Measurements from ENCODE around the gene ABLIM1. TPM values are rescaled to one million over a fixed set of nuclear protein-coding genes. Genes with fewer than 3 reads are reported as not detected.

The ABLIM1 gene
- total and polyA plus RNA-seq, 10 of the 15 experiments (the other 5 are each of a cell fraction or from before 2014, with no cell fraction given) = 14.2 to 50.5 (median 28.1) TPM

DNA sequence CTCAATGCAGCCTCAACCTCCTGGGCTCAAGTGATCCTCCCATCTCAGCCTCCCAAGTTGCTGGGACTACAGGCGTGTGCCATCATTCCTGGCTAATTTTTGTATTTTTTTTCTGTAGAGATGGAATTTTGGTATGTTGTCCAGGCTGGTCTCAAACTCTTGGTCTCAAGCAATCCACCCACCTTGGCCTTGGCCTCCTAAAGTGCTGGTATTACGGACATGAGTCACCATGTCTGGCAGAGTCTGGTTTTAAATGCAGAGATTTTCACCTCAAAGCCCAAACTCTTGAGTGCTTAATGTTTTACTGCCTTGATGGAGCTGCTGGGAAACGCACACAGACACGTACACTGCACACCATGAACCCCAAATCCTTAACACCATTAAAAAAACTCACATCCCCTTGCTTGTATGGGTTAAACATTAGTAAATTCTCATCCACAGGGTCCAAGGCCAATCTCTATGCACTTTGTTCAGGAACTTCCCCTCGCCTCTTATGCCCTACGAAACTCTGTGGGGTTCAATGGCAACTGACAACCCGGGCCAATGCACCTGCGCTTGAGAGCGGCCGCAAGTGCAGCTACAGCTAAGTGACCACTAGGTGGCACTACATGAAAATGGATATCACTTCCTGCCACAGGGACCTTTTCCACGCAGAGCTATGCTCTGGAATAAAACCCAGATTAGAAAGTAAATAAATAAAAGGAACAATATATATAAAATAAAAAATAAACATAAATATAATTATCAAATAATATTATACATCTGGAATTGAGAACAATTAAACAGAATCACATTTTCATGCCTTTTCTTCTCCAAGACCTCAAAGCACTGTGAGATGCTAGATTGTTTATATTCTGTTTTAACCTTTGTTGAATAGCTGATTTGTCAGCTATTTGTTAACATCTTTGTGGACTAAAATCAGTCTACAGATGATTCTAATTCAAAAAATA, 186.8 kb downstream of the ABLIM1 start:
- no peaks in the 10 kb centered on the region for H3K9me3 ChIP-seq (replicated peaks; ENCODE audit: control insufficient read depth, insufficient read depth, low read length)
- H3K36me3 ChIP-seq (ENCODE audit: control insufficient read depth in 2 of 2, insufficient read depth in 2 of 2, low read length in 1 of 2) = peaks cover 0 to 3% of the 10 kb centered on the region in 2 experiments; a peak in 1 of 4 replicates
- WGBS (ENCODE audit: insufficient coverage, insufficient replicate concordance, low lambda C conversion rate, missing lambda C conversion rate) = 28% methylated on average over 11 of the region's 11 CpGs
- no peaks in the 10 kb centered on the region for H3K27me3 ChIP-seq (replicated peaks in 1 of 2; ENCODE audit: control insufficient read depth in 2 of 2, insufficient read depth in 2 of 2, low read length in 1 of 2)
- no peaks in the 10 kb centered on the region for H4K20me1 ChIP-seq (ENCODE audit: control insufficient read depth, insufficient read depth)
- 0 out of 2 replicates have a peak, but pooled peaks cover 3% of the 10 kb centered on the region for H3K4me1 ChIP-seq (ENCODE audit: control insufficient read depth, insufficient read depth, low read length)
- SMC1A ChIA-PET (ENCODE audit: uncharacterized antibody, unreplicated experiment) = interaction anchor here (0.6 to 5.4 kb wide), 33 partner anchors 9 to 659 kb away, joined by 3 to 54 read pairs (median 5); no protein-coding TSS in a partner anchor
- no peak overlapping the region for H2AFZ ChIP-seq (ENCODE audit: control insufficient read depth, low read depth, low read length)
- H3K4me3 ChIP-seq = no peak overlapping the region
- POLR2A ChIA-PET = interaction anchor here (0.6 kb wide), 1 partner anchor 99 kb away, joined by 7 read pairs; no protein-coding TSS in a partner anchor
- peak; percentile 99 for ATAC-seq
- peak; percentile 68 for FAIRE-seq
- H3K4me2 ChIP-seq (ENCODE audit: control insufficient read depth, insufficient read depth) = no peak overlapping the region
- BruUV-seq (replicated peaks) = no TSS peak
- intact Hi-C loops (cut with micrococcal nuclease; ENCODE audit: unreplicated experiment) = loop anchor here (1.0 to 2.0 kb wide), 6 partner anchors 55 to 660 kb away; no protein-coding TSS in a partner anchor
- H3K27ac ChIP-seq (ENCODE audit: control insufficient read depth, insufficient read depth) = no peak overlapping the region
- CTCF ChIA-PET = interaction anchor here (0.6 to 4.5 kb wide), 51 partner anchors 10 to 1610 kb away, joined by 3 to 98 read pairs (median 5); no protein-coding TSS in a partner anchor
- in situ Hi-C loops (cut with MboI) = loop anchor here (5.0 to 10.0 kb wide), 3 partner anchors 226 to 654 kb away; no protein-coding TSS in a partner anchor
- peak; percentile 24 for DNase-seq (ENCODE audit: low read depth, low spot score)
- RAD21 ChIA-PET (ENCODE audit: unreplicated experiment) = interaction anchor here (0.6 to 2.9 kb wide), 29 partner anchors 11 to 659 kb away, joined by 3 to 56 read pairs (median 4); no protein-coding TSS in a partner anchor
- no peak overlapping the region for H3K9ac ChIP-seq (ENCODE audit: control insufficient read depth, insufficient read depth, low read length)
- no peaks in the 10 kb centered on the region for H3K79me2 ChIP-seq (ENCODE audit: control insufficient read depth, insufficient read depth, low read length)
- TF ChIP-seq, protein P1, sequence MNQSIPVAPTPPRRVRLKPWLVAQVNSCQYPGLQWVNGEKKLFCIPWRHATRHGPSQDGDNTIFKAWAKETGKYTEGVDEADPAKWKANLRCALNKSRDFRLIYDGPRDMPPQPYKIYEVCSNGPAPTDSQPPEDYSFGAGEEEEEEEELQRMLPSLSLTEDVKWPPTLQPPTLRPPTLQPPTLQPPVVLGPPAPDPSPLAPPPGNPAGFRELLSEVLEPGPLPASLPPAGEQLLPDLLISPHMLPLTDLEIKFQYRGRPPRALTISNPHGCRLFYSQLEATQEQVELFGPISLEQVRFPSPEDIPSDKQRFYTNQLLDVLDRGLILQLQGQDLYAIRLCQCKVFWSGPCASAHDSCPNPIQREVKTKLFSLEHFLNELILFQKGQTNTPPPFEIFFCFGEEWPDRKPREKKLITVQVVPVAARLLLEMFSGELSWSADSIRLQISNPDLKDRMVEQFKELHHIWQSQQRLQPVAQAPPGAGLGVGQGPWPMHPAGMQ (IDR thresholded peaks at IDR 0.05; ENCODE audit: borderline replicate concordance) = no peak
- TF ChIP-seq, protein P2, sequence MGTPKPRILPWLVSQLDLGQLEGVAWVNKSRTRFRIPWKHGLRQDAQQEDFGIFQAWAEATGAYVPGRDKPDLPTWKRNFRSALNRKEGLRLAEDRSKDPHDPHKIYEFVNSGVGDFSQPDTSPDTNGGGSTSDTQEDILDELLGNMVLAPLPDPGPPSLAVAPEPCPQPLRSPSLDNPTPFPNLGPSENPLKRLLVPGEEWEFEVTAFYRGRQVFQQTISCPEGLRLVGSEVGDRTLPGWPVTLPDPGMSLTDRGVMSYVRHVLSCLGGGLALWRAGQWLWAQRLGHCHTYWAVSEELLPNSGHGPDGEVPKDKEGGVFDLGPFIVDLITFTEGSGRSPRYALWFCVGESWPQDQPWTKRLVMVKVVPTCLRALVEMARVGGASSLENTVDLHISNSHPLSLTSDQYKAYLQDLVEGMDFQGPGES (IDR thresholded peaks at IDR 0.05) = no peak
- TF ChIP-seq STAT1 (conservative IDR thresholded peaks at IDR 0.05) (no peak), NFIC (IDR thresholded peaks at IDR 0.05; ENCODE audit: low read depth, low read length) (no peak), ETV6 (conservative IDR thresholded peaks at IDR 0.05 in 1 of 2, IDR thresholded peaks at IDR 0.05 in 1 of 2; ENCODE audit: borderline replicate concordance in 1 of 2, low read depth in 1 of 2) (no peak), CREB1 (IDR thresholded peaks at IDR 0.05; ENCODE audit: low read depth) (no peak), RAD21 (IDR thresholded peaks at IDR 0.05; ENCODE audit: insufficient read depth, low read depth, low read length) (peak; percentile 89), MYB (IDR thresholded peaks at IDR 0.05; ENCODE audit: borderline replicate concordance, low read depth, low read length) (no peak), POU2F2 (IDR thresholded peaks at IDR 0.05; ENCODE audit: borderline replicate concordance, low read depth, low read length) (no peak), RB1 (IDR thresholded peaks at IDR 0.05; ENCODE audit: borderline replicate concordance) (no peak), IKZF1 (conservative IDR thresholded peaks at IDR 0.05) (no peak), NRF1 (conservative IDR thresholded peaks at IDR 0.05; ENCODE audit: low read depth, low read length) (0 out of 2 replicates have a peak, but pooled peaks have one; percentile 12), RUNX3 (IDR thresholded peaks at IDR 0.05; ENCODE audit: low read length) (peak; percentile 56), CHD4 (IDR thresholded peaks at IDR 0.05) (no peak)
- TF ChIP-seq, protein P3, sequence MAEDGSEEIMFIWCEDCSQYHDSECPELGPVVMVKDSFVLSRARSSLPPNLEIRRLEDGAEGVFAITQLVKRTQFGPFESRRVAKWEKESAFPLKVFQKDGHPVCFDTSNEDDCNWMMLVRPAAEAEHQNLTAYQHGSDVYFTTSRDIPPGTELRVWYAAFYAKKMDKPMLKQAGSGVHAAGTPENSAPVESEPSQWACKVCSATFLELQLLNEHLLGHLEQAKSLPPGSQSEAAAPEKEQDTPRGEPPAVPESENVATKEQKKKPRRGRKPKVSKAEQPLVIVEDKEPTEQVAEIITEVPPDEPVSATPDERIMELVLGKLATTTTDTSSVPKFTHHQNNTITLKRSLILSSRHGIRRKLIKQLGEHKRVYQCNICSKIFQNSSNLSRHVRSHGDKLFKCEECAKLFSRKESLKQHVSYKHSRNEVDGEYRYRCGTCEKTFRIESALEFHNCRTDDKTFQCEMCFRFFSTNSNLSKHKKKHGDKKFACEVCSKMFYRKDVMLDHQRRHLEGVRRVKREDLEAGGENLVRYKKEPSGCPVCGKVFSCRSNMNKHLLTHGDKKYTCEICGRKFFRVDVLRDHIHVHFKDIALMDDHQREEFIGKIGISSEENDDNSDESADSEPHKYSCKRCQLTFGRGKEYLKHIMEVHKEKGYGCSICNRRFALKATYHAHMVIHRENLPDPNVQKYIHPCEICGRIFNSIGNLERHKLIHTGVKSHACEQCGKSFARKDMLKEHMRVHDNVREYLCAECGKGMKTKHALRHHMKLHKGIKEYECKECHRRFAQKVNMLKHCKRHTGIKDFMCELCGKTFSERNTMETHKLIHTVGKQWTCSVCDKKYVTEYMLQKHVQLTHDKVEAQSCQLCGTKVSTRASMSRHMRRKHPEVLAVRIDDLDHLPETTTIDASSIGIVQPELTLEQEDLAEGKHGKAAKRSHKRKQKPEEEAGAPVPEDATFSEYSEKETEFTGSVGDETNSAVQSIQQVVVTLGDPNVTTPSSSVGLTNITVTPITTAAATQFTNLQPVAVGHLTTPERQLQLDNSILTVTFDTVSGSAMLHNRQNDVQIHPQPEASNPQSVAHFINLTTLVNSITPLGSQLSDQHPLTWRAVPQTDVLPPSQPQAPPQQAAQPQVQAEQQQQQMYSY (CRISPR knock-in tag; IDR thresholded peaks at IDR 0.05) = no peak
